Right renal pelvis (tissue), 4 donors: Measurements from ENCODE around the gene C4A. TPM values are rescaled to one million over a fixed set of nuclear protein-coding genes. Genes with fewer than 3 reads are reported as not detected.
"Not testable (repeated sequence)": the region's sequence is repeated elsewhere in the genome, so short reads cannot be mapped to it uniquely, and the experiment has no call there.

ENCODE experiments used
- DNase-seq, 4 donors: peaks; one replicate each; pipeline ENCODE4 v3.0.0-alpha.2; 2013; ENCODE audit warnings: low read depth in 4 of 4, low spot score in 3 of 4, missing footprints in 1 of 4
- polyA plus RNA-seq, 4 donors: library from polyadenylated mRNA; unstranded; fragments of 120-200 nt; gene quantifications; one replicate each; pipeline ENCODE4 v1.2.1, GENCODE V29; 2013; ENCODE audit not compliant: insufficient read length in 4 of 4

The C4A gene
- polyA plus RNA-seq, 4 donors = 11.1 to 23.7 (median 14.7) TPM

DNA sequence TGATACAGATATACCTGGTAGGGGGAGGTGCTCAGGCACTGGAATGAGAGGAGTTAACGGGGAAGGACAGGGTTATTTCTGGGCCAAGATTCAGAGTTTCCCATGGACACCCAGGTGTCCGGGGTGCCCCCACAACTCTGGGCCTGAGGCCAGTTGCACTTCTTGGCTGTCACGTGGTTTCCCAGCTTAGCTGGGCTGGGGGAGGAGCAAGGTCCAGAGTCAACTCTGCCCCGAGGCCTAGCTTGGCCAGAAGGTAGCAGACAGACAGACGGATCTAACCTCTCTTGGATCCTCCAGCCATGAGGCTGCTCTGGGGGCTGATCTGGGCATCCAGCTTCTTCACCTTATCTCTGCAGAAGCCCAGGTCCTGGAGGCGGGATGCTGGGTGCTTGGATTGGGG, 32.7 kb downstream of the C4A start, which contains the start of gene C4B:
C4B (plus strand) TSS at position 249 of the 400 bp plus-strand sequence; CDS start at position 300, 51 bp downstream.
- DNase-seq = not testable (repeated sequence)

DNA sequence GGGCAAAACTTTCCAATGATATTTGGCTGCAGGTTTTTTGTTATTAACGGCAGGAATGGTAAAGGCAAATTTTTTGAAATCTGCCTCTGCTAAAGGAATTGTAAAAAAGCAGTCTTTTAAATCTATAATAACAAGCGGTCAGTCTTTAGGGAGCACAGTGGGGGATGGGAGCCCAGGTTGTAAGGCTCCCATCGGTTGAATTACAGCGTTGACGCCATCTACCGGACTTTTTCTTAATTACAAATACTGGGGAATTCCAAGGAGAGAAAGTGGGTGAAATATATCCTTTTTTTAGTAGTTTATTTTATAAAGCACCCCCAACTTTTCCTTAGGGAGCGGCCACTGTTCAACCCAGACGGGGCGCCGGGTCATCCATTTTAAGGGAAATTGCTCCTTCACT, 40.2 kb downstream of the C4A start:
- not testable (repeated sequence) for DNase-seq

DNA sequence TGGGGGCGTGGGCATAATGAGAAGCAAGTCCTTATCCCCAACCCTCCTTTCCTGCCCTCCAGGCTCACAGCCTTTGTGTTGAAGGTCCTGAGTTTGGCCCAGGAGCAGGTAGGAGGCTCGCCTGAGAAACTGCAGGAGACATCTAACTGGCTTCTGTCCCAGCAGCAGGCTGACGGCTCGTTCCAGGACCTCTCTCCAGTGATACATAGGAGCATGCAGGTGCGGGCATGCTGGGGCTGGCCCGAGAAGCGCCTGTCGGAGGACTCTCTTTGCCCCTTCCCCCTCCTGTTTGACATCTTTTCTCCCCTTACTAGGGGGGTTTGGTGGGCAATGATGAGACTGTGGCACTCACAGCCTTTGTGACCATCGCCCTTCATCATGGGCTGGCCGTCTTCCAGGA, 46.8 kb downstream of the C4A start:
- DNase-seq = not testable (repeated sequence)

DNA sequence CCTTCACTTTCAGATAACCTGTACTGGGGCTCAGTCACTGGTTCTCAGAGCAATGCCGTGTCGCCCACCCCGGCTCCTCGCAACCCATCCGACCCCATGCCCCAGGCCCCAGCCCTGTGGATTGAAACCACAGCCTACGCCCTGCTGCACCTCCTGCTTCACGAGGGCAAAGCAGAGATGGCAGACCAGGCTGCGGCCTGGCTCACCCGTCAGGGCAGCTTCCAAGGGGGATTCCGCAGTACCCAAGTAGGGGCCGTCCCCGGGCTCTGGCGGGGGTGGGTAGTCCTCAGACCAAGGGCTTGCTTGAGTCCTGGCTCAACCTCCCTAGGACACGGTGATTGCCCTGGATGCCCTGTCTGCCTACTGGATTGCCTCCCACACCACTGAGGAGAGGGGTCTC, 47.7 kb downstream of the C4A start:
- DNase-seq = not testable (repeated sequence)

DNA sequence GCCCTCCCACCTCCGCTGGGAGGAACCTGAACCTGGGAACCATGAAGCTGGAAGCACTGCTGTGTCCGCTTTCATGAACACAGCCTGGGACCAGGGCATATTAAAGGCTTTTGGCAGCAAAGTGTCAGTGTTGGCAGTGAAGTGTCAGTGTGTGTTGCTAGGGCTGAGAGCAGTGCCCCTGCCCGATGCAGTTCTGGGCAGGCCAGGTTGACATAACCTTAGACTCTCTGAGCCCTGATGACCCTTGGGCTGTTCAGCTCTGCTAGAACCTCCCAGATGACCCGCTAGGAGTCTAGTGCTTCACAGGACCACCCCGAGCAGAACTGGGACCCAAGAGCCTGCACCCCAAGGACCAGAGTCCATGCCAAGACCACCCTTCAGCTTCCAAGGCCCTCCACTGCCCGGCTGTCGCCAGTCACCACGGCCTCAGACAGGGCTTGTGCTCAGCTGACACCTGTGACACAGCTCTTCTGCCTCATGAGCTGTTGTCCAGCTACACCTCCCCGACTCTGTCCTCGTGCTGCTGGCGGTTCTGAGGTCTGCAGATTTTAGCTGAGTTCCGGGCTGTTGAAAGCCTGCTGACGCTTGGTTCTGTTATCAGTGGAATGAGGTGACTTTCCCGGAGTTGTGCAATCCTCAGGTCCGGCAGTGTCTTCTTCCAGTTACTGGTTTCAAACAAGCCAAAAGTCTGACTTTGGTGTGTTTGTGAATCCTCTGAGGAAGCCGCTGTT, 53.6 kb downstream of the C4A start:
- not testable (repeated sequence) for DNase-seq

DNA sequence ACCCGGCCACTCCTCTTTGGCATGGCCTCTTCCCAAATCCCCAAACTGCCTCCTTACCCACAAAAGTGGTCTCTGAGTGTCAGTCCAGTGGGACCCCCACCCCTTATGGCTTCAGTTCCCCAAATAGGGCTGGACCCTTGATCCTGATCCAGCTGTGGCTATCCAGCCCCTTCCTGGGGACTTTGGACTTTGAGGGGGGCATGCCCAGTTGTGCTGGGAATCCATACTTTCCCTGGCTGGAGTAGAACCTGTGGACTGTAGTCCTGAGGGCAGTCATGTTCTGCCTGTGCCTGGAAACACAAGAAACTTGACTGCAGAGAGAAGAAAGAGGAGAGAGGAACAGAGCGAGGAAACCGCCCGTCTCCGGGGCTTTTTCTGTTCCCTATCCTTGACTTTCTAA, 55.3 kb downstream of the C4A start:
- DNase-seq = not testable (repeated sequence)

DNA sequence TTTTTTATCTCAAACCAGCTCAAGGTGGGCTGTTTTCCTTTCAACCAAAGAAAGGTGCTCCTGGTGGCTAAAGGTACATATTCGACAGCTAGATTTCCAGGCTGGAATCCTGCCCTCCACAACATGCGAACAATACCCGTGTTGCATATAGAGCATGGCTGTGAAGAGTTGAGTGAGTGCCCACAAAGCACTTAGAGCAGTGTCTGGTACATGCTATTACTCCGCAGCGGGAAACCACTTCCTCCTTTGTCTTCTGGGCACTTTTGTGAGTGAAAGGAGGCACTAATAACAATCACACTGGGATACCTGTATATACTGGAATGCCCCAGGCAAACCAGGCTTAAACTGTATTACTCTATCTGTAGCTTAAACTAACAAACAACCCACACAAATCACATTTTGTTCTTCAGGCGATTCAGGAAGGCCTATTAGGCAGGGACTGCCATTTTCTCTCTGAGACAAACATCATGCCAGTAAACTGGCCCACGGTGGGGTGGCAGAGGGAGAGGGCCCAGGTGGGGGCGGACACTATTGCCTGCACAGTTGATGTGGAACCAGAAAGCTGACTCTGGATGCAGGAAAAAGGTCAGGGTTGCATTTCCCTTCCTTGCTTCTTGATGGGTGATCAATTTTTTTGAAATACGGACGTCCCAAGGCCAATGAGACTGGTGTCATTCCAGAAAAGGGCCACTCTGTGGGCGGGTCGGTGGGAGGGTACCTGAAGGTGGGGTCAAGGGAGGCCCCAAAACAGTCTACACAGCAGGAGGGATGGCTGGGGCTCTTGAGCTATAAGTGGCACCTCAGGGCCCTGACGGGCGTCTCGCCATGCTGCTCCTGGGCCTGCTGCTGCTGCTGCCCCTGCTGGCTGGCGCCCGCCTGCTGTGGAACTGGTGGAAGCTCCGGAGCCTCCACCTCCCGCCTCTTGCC, 56.0 kb downstream of the C4A start, which contains the start of gene CYP21A2:
CYP21A2 (plus strand) TSS at position 818 of the 927 bp plus-strand sequence; CDS start at position 826, 8 bp downstream.
- not testable (repeated sequence) for DNase-seq

DNA sequence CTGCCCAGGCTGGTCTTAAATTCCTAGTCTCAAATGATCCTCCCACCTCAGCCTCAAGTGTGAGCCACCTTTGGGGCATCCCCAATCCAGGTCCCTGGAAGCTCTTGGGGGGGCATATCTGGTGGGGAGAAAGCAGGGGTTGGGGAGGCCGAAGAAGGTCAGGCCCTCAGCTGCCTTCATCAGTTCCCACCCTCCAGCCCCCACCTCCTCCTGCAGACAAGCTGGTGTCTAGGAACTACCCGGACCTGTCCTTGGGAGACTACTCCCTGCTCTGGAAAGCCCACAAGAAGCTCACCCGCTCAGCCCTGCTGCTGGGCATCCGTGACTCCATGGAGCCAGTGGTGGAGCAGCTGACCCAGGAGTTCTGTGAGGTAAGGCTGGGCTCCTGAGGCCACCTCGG, 57.0 kb downstream of the C4A start:
- not testable (repeated sequence) for DNase-seq

DNA sequence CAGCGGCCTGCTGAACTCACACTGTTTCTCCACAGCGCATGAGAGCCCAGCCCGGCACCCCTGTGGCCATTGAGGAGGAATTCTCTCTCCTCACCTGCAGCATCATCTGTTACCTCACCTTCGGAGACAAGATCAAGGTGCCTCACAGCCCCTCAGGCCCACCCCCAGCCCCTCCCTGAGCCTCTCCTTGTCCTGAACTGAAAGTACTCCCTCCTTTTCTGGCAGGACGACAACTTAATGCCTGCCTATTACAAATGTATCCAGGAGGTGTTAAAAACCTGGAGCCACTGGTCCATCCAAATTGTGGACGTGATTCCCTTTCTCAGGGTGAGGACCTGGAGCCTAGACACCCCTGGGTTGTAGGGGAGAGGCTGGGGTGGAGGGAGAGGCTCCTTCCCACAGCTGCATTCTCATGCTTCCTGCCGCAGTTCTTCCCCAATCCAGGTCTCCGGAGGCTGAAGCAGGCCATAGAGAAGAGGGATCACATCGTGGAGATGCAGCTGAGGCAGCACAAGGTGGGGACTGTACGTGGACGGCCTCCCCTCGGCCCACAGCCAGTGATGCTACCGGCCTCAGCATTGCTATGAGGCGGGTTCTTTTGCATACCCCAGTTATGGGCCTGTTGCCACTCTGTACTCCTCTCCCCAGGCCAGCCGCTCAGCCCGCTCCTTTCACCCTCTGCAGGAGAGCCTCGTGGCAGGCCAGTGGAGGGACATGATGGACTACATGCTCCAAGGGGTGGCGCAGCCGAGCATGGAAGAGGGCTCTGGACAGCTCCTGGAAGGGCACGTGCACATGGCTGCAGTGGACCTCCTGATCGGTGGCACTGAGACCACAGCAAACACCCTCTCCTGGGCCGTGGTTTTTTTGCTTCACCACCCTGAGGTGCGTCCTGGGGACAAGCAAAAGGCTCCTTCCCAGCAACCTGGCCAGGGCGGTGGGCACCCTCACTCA, 57.7 kb downstream of the C4A start:
- DNase-seq = not testable (repeated sequence)

DNA sequence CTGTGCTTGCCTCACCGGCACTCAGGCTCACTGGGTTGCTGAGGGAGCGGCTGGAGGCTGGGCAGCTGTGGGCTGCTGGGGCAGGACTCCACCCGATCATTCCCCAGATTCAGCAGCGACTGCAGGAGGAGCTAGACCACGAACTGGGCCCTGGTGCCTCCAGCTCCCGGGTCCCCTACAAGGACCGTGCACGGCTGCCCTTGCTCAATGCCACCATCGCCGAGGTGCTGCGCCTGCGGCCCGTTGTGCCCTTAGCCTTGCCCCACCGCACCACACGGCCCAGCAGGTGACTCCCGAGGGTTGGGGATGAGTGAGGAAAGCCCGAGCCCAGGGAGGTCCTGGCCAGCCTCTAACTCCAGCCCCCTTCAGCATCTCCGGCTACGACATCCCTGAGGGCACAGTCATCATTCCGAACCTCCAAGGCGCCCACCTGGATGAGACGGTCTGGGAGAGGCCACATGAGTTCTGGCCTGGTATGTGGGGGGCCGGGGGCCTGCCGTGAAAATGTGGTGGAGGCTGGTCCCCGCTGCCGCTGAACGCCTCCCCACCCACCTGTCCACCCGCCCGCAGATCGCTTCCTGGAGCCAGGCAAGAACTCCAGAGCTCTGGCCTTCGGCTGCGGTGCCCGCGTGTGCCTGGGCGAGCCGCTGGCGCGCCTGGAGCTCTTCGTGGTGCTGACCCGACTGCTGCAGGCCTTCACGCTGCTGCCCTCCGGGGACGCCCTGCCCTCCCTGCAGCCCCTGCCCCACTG, 58.6 kb downstream of the C4A start:
- DNase-seq = not testable (repeated sequence)

DNA sequence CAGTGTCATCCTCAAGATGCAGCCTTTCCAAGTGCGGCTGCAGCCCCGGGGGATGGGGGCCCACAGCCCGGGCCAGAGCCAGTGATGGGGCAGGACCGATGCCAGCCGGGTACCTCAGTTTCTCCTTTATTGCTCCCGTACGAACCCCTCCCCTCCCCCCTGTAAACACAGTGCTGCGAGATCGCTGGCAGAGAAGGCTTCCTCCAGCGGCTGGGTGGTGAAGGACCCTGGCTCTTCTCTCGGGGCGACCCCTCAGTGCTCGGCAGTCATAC, 59.1 kb downstream of the C4A start:
- not testable (repeated sequence) for DNase-seq

DNA sequence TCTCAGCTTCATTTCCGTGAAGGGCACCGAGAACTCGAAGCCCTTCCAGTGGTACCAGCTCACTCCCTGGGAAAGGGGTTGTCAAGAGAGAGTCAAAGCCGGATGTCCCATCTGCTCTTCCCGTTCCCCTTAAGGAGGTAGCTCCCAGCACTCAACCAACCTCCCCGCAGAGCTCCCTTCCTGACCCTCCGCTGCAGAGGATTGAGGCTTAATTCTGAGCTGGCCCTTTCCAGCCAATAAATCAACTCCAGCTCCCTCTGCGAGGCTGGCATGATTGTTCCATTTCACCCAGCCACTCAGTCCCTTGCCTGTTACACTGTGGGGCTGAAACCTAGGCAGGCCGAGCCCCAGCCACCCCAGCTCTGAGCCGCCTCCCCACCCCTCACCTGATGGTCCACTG, 59.5 kb downstream of the C4A start:
- not testable (repeated sequence) for DNase-seq

DNA sequence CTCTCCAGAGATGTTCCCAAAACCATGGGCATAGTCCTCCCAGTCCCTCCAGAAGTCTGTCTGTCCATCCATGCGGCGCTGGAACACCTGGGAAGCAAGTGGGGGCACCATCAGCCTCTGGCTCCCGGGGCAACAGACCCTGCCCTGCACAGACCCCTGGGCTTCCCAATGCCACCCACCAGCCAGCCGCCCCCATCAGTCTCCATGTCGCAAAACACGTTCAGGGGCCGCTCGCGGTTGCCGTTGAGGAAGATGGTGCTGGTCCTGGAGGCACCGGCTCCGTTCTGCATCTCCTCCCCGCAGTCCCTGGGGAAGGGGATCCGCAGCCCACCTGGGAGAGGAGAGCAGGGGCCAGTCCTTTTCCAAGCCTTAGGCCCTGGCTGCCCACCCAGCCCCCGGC, 60.4 kb downstream of the C4A start:
- not testable (repeated sequence) for DNase-seq

DNA sequence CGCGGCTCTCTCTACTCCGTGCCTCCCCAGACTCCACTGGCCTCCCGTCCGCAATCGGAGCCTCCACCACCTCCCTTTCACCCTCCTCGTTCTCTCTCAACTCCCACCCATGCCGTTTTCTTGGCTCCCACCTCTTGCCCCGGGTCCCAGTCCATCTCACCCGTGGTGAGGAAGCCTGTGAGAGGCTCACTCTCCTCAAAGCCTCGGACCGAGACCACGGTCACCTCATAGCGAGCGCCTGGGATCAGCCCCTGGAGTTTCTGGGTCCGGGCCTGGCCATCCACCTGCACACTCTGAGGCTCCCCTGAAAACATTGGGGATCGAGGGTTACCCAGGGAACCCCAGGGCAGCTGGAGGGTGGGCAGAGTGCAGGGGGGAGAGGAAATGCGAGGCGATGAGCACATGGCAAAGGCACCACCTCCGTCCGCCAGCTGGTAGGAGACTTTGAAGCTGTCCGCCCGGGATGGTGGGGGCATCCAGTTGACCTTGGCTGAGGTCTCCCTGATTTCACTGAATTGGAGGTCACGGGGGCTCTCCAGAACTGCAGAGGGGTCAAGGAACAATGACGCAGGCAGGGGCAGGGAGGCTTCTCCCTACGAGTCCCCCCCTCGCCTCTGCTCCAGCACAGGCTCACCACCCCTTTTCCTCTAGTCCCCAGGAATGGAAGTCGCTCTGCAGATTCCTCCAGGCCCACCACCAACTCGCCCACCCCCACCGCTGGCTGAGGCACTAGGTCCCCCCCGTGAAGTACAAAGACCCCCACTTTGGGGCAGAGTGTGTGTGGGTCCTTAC, 61.9 kb downstream of the C4A start:
- not testable (repeated sequence) for DNase-seq

DNA sequence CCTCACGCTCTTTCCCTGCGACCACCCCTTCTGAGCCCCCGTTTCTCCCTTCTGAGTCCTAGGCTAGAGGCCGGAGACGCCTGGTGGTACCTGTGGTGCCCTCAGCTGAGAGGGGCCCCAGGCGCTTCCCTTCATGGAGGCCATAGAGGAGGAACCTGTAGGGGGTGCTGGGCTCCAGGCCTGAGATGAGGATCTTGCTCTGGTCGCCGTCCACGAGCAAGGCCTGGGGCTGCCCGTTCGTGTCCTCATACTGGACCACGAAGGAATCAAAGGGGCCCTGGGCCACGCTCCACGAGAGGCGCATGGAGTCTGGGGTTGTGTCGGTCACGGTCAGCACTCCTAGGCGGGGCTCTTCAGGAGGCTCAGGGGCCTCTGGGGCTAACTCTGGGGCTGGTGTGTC, 63.1 kb downstream of the C4A start:
- not testable (repeated sequence) for DNase-seq

DNA sequence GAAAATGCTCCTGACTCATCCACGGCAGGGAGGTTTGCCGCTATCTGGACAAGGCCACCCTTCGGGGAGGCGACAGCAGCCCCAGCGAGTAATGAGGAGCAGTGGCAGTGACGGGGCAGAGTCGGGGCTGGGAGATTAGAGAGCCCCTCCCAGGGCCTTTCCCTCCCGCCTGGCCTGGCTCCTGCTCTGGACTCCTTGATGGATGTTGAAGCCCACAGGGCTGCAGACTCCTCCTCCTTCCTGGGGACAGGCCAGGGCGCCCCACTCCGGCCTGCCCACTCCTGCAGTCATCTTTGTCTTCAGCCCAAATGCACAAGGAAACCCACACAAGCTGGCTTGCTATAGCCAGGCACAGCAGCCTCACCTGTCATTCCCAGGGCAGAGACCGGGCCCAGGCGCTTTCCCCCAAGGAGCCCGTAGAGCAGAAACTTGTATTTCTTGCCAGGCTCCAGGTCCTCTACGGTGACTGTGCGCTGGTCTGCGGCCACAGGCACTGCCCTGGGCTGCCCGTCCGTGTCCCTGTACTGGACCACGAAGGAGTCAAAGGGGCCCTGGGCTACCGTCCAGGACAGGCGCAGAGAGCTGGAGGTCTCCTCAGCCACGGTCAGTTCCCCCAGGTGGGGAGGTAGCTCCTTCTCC, 64.1 kb downstream of the C4A start:
- no peak for DNase-seq

DNA sequence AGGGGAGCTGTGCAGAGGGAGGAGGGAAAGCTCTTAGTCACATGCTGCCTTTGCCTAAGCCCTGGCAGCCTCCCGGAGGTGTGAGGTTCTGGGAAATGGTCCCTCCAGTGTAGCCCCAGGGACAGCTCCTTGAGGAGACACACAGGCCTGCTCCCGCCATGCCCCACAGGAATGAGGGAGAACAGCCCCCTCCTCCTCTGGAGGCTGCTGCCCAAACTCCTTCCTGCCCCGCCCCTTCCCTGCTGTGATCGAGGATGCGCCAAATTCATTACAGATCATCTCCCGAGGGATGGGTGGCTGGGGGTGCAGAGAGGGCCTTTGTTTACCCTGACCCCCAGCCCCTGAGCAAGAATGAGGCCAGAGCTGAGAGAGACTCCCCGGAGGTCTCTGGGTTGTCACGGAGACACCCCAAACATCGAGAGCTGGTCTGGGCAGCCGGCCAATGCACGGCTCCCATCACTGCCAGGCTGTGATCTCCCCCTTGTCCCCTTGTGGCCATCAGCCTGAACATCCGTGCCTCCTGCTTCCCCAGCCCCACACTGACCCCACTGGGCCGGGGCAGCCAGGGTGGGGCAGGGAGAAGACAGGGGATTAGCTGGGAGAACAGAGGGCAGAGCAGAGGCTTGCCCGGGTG, 64.7 kb downstream of the C4A start:
- no peak for DNase-seq

DNA sequence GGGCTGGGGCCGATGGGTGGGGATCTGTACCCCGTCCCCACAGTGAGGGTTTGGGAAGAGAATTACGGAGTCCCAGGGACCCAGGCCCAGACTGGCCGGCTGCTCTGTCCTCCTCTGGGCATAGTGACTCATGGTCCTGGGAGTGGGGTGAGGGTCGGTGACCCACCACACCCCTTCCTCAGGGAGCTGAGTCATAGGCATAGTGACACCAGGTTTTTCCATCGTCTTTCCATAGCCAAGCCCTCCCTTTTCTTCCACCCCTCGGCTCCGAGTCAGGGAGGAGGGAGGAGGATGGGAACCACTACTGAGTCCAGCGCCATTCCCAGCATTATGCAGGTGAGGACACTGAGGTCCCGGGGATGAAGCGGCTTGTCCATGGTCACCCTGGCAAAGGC, 65.2 kb downstream of the C4A start:
- no peak for DNase-seq
